Caki2 (cell line): ENCODE data around the gene KCNK10. TPM values are rescaled to one million over a fixed set of nuclear protein-coding genes. Genes with fewer than 3 reads are reported as not detected.

Experiments used
- DNase-seq: peaks from one replicate; pipeline ENCODE4 v3.0.0-alpha.2; 2015; ENCODE audit warnings: low read depth
- in situ Hi-C: cut with HindIII; loops from 2 replicates; pipeline ENCODE4 v1.10.0; 2016; ENCODE audit warnings: low sequenced_read_pairs, low pct_unique_long_range_greater_than_20kb, mixed read lengths
- total RNA-seq: library from RNA; depleted of rRNA; stranded (reverse); fragments of >200 nt; shearing (Covaris generic); gene quantifications from 2 replicates; pipeline ENCODE4 v1.2.3, GENCODE V29; 2014; ENCODE audit warnings: low replicate concordance

Gene KCNK10
- total RNA-seq, 1 experiment from 2014 or later, result not detected

DNA sequence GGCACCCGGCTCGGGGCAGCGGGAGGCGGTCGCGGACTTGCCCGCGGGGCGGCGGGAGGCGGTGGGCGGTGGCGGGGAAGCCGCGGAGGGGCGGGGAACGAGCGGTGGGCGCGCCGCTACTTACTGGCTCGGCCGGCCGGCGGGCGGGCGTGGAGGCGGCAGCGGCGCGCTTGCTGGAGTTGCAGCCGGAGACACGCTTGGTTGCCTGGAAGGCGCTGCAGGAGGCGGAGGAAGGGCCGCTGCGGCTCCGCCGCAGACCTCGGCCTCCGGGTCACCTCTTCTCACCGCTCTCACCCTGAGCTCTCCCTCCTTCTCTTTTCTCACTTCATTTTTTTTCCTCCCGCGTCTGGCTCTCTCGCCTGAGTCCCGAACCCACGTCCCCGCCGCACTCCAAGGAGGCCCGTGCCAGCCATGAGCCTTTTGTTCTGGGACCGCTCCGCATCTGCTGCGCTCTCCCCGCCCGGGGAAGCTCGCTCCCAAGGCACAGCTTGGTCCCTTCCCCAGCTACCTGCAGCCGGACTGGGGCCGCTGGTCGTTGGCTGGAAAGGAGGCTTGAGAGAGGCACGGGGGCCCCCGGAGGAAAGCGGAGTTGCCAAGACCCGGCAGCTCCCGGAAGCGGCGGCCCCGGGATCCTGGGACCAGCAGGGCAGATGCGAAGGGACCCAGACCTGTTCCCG, 592 bp upstream of the KCNK10 start:
- in situ Hi-C loops, result no loop called here
- peak; percentile 17 for DNase-seq

DNA sequence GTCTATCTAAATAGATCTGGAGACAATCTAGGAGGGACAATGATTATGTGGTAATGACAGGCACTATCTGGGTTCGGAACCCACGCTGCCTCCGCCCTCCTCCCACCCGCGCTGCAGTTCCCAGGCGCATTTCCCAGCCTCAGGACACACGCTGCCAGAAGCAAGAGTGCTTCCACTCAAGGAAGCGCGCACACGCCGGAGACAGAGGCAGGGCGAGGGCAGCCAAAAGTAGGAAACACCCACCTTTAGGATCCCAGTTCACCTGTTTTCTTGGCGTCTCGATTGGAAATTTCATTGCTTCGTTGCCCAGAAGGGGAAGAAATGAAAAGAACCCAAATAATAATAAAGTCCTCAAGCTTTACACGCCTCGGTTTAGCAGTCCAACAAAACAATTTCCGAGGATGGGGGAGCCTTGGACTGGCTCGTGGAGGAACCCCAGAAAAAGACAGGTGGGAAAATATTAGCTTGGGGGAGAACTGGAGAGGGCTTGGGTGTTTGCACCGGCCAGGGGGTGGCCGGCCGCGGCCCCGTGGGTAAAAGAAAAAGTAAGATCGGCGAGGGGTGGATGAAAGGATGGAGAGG, 474 bp downstream of the KCNK10 start:
- DNase-seq, result no peak
- in situ Hi-C loops, result no loop called here

DNA sequence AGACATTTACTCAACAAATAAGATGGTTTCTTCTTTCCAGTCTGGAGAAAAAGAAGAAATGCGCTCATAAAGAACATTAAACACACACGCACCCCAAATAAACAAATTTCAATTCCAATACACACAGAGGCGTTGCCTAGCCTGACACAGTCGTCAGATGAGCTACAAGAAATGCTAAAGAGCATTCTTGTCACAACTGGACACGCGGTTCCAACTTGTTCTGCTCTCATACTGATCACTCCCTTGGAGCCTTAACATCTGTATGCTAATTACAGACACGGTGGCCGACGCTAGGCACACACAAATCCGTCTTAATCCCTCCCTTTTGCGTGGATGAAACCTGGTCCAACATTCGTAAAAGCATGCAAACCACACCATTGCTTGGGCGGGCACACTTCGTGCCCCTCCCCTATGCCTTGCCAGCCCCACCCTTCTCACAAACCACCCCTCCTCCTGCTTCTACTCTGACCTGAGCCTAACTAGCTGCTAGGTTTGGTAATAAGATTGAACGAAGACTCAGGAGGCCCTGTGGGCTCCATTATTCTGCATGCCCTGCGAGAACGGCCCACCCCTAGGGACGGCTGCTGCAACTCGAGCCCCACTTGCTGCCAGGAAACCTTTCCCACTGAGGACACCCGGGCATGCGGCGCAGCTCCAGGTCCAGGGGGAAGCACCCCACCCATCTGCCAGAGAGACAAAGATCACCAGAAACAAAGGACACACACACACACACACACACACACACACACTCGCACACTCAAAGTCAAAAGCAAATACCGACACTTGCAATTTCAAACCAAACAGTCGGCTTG, 1.2 kb downstream of the KCNK10 start:
- in situ Hi-C loops, result no loop called here
- DNase-seq, result no peak

DNA sequence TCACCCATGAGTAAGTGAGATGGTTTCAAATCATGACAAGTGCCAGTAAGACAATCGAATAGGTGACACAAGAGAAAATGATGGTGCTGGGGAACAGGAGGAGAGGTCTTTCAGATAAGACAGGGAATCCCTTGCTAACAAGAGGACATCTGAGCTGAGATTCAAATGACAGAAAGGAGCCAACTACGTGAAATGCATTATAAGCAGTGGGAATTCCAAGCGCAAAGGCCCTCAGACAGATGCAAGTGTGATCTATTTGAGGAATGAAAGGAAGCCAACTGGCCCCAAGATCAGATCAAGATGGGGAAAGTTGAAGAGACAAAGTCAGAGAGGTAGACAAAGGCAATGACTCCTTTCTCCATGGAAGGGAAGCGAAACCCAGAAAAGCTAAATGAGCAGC, 4.7 kb downstream of the KCNK10 start:
- no peak for DNase-seq
- in situ Hi-C loops, result no loop called here

DNA sequence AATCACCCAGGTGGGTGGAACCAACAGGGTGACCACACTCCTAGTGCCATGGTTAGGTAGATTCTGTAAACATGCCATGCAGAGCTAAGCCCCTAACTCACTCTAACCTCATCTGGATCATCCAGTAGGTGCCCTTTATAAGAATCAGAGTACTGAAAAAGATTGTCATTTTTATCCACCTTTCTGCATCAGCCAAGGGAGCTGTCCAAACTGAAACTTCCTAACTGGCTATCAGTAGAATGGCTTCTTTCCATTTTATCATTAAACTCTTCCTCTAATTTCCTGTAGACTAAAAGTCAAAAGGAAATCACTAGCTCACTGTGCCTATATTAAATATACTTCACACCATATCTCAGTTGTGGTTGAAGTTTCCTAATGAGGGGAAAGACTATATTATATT, 6.5 kb downstream of the KCNK10 start:
- no peak for DNase-seq
- in situ Hi-C loops, result no loop called here

DNA sequence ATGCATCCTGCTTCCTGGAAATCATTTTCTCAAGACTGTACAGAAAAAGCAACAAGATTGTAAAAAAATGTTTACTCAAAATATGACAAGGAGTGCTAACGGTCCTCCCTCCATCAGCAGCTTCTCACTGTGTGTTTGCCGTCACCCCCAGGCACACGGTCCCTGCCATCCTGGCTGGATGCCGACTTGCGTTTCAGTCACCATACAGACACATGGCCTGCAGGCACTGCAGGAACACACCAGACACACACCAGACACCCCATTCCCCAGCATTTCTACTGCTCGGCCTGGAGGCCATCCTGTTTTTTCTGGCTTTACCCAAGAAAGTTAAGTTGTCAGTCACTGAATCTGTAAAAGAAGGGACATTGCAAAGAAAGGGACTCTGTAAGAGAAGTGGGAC, 10.8 kb downstream of the KCNK10 start:
- DNase-seq, result no peak
- in situ Hi-C loops, result no loop called here

DNA sequence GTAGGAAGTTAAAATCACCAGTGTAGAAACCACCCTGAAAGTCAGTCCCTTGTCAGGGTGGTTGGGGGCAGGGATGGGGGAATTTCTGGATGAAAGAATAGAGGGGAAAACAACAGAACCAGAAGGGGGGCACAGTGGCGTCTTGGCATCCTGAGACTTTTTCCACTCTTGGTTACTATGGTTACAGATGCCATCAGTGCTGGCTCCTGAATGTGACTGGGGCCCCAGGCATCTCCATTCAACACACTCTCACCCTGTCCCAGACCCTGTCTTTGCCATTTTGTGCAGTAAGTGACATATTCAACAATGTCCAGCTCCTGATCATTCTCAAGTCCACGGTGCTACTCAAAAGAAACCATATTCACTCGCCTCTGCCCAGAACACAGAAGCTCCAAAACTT, 11.3 kb downstream of the KCNK10 start:
- in situ Hi-C loops, result no loop called here
- no peak for DNase-seq

DNA sequence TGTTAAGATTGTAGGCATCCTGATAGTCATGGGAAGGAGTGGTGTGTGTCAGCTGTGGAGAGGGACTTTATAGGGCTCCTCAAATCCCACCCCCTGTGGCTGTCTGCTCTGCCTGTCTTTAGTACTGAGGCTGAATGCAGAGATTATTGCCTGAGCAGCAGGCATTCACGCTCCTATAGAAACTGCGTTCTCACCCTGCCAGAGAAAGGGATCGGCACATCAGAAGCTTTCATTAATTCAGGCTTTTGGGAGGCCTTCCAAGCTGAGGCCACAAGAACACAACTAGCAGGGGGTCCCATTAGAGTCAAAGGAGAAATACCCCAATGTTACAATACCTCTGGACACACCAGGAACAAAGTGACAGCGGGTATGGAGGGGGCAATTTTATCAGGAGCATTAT, 12.6 kb downstream of the KCNK10 start:
- in situ Hi-C loops, result no loop called here
- DNase-seq, result no peak

DNA sequence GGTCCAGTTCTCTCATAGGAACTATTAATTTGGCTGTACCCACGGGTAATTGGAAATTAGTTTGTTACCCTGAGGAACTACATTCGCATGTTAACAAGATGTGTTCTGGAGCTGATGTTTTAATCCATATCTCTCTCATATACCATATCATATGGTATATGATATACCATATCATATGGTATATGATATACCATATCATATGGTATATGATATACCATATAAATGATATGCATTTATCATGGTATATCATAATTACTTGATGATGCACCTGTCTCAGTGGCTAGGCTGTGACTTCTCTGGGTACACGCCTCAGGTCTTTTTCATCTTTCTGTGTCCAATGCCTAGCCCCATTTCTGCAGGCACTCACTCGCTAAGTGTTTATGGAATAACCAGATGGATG, 13.0 kb downstream of the KCNK10 start:
- DNase-seq, result no peak
- in situ Hi-C loops, result no loop called here

DNA sequence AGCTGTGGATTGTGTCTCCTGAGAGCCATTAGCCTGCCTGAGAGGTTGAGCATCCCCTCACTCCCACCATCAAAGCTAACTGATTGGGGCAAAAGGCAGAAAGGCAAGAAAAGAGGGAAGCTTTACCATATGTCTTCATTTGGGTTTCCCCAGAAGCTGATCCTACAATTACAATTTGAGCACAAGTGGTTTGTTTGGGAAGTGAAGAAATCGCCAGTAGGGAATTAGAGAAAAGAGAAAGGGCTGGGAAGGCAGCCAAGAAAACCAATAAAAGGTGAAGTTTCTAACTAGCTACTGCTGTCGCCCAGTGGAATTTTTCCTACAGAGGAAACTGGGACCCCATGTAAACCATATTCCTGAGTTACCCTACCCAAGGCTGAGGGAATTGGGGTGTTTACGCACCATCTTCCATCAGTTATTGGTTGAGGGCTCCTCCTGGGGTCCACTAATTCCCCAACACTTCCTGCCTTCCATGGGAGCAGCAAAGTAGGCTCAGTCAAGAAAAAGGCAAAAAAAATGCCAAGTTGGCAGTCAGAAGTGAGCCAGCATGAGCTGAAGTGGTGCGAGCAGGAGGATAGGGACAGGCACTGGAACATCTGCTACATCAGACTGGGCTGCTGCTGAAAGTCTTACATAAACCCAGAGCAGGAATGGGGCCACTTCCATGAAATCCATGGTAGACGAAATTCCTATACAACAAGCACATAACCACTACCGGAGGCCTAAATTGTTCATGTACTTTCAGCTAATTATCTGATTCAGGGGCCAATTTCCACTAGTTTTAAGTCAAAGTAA, 17.3 kb downstream of the KCNK10 start:
- in situ Hi-C loops, result no loop called here

DNA sequence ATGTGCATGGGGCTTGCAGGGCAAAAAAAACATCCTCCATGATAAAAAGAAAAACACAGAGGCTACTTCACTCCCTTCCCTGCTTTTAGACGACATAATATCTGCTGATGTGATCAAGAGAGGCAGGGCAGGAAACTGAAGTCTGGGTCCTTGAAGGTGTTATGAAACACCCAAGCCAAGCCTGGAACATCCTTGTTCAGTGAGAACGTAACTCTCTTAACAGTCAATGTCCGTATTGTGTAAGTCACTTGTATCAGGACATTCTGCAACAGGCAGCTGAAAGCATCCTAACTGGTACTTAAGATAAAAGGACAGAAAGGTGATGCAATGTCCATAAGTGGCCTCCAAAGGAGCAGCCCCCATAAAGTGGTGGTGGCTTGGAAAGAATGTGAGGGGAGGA, 20.0 kb downstream of the KCNK10 start:
- DNase-seq, result no peak
- in situ Hi-C loops, result no loop called here

More for the DNA sequence above, 17.3 kb downstream of the KCNK10 start:
- no peak for DNase-seq

DNA sequence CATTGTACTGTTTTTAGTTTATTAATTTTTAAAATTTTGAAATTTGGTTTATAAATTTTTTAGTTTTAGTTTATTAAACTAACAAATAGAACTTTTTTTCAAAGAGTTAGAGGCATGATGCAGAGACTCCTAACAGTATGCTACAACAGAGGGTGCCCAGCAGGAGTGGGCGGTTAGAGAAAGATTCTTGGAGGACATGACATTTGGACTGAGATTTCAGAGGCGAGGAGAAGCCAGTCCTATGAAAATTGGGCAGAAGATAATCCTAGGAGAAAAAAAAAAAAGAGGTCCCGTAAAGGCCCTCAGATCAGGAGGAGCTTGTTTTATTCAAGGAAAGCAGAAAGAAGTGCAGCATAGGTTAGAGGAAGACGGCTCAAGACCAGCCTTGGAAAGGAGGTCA, 21.7 kb downstream of the KCNK10 start:
- in situ Hi-C loops, result no loop called here
- no peak for DNase-seq

DNA sequence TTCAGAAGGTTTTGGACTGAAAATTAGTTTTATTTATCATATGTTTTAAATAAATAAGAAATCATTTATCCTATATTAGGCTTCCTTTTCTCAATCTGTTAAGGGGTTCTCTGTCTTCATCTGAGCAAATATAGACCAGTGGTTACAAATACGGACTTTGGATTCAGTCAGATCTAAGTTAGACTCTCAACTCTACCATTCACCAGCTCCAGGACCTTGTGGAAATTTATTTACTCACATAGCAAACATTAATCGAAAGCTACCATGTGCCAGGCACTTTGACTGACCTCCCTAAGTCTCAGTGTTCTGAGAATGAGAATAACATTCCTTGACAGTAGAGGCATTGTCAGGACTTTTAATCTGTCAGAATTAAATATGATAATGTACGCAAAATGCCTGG, 22.3 kb downstream of the KCNK10 start:
- in situ Hi-C loops, result no loop called here
- DNase-seq, result no peak

DNA sequence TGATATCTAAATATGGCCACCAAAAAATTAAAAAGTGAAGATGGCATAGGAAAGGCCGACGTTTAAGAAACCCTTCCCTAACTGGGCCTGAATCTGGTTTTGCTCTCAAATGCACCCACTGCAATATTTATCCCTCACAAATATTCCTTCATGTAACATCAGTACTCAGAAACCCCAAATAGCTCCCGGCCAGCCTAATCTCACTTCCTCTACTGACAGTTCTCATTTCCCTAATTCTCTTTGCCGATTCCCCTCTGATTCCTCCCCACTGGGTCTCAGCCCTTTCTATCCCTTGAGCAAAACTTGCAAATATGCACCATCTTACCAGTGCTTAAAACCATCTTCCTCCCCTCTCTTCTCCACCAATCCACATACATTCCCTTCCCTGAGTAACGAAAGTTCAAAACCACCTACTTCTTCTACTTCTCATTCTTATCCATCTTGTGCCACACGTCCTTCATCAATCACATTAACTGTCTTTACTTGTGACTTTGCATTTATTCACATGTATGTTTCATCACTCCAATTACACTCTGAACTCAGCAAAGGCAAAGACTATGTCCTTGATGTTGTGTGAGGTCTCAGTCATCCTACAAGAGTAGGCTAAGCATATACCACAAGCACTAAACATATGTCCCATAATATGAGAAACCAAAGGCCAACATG, 23.1 kb downstream of the KCNK10 start:
- DNase-seq, result no peak
- in situ Hi-C loops, result no loop called here

DNA sequence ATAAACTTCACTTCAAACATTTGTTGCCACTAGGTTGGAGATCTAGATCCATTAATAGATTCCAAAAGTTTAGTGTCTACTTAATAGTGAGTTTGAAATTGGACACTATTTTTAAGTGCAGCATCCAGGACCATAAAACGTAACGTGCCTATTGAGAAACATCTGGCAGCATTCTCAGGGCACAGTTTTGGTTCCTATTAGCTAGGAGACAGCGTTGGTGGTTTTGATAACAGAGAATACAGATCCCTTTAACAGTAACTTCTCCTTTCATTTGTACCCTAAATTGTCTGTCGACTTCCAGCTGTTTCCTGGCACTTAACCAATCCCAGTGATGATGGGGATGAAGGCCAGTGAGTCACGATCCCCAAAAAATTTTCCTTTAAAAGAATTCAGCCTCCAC, 25.8 kb downstream of the KCNK10 start:
- in situ Hi-C loops, result no loop called here
- DNase-seq, result no peak

DNA sequence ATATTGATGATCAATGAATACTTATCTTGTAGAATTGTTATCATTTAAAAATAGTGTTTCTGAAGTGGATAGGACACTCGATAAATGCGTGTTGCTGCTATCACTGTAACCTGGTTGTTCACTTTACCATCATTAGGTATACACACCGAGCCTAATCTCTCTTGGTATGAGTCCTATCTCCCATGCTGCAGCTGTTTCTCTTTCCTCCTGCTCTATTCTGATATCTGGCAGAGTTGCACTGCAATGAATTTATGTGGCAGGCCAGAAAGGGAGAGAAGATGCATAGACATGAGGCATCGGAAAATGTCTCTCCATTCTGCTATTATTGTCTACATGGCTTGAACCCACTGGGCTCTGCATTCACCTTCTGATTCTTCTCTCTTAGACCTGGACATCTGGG, 26.7 kb downstream of the KCNK10 start:
- DNase-seq, result no peak
- in situ Hi-C loops, result no loop called here

DNA sequence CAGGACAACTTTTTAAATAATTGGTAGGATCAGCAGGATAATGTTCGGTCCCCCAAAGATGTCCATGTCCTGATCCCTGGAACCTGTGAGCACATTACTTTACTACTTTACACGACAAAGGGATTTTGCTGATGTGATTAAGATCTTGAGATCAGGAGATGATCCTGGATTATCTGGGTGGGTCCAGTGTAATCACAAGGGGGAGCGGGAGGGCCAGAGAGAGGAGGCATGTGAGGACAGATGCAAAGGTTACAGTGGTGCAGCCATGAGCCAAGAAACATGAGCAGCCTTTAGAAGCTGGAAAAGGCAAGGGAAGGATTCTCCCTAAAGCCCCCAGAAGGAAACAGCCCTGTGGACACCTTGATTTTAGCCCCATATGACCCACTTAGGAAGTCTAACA, 33.1 kb downstream of the KCNK10 start:
- in situ Hi-C loops, result no loop called here
- DNase-seq, result no peak

DNA sequence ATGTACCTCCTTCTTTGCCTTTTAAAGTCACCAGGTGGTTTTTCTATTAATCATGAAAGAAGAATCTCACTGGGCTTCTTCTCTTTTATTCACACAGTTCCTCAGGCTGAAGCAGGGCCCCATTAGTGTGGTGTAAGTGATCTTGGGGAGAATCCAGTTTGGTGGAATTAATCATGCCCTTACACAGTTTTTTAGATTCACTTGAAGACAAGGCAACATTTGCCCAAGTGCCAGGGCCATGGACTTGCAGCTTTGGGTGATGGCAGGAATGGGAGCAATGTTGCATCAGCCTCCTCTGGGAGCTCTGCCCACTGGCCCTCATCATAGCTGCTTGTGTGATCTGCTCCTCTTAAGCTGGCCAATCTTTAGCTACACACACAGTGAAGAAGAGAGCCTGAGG, 33.8 kb downstream of the KCNK10 start:
- no peak for DNase-seq

More for the DNA sequence above, 33.8 kb downstream of the KCNK10 start:
- in situ Hi-C loops, result no loop called here
